A204.1 (cell line): ENCODE measurements around the gene ADGRG2.

Source experiments
- FAIRE-seq: peaks from 2 replicates; lab custom pipeline; 2012; peaks lifted over from hg19 to GRCh38; lab: Jason Lieb, UNC

The ADGRG2 gene

GRCh38 chrX:18949944-18950301, 172.3 kb downstream of the ADGRG2 start:
- no peak for FAIRE-seq

GRCh38 chrX:18949291-18949943, 172.9 kb downstream of the ADGRG2 start:
- FAIRE-seq: no peak

GRCh38 chrX:18946611-18947010, 175.7 kb downstream of the ADGRG2 start:
- no peak for FAIRE-seq

GRCh38 chrX:18946157-18946556, 176.1 kb downstream of the ADGRG2 start:
- no peak for FAIRE-seq

- no peak for FAIRE-seq
Measured at GRCh38 chrX:18945483-18945882, 176.8 kb downstream of the ADGRG2 start.

GRCh38 chrX:18944482-18944881, 177.8 kb downstream of the ADGRG2 start:
- no peak for FAIRE-seq

GRCh38 chrX:18941896-18942295, 180.4 kb downstream of the ADGRG2 start:
- no peak for FAIRE-seq
